WI38 (cell line): ENCODE results near the gene YBX1.

Experiments used
- H3K4me3 ChIP-seq: 2 replicates; pipeline ENCODE4 v1.5.1; 2011; ENCODE audit warnings: low read depth, mild to moderate bottlenecking, control low read depth, low read length
- TF ChIP-seq, protein P1 (sequence below): IDR thresholded peaks from 2 replicates; pipeline ENCODE4 v1.5.1; 2012; ENCODE audit warnings: low read depth, mild to moderate bottlenecking, control low read depth, low read length

The YBX1 gene

DNA sequence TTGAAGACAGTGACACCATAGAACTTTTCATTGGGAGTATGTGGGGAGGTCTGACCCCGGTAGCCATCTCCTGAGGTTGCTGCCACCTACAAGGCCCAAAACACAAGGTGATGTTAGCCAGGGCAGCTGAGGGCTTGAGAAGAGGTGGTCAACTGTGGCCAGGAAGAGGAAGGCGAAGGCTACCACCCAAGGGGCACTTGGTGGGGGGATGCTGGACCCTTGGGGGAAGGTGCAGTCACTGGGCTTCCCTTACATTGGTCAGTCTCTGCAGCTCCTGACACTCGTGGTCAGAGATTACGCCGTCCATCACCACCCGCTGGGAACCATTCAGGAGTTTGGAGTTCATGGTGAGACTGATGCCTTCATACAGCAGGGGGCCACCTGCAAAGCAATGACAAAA, 70.1 kb downstream of the YBX1 start:
- H3K4me3 ChIP-seq, result no peak overlapping the region
- TF ChIP-seq, protein P1, sequence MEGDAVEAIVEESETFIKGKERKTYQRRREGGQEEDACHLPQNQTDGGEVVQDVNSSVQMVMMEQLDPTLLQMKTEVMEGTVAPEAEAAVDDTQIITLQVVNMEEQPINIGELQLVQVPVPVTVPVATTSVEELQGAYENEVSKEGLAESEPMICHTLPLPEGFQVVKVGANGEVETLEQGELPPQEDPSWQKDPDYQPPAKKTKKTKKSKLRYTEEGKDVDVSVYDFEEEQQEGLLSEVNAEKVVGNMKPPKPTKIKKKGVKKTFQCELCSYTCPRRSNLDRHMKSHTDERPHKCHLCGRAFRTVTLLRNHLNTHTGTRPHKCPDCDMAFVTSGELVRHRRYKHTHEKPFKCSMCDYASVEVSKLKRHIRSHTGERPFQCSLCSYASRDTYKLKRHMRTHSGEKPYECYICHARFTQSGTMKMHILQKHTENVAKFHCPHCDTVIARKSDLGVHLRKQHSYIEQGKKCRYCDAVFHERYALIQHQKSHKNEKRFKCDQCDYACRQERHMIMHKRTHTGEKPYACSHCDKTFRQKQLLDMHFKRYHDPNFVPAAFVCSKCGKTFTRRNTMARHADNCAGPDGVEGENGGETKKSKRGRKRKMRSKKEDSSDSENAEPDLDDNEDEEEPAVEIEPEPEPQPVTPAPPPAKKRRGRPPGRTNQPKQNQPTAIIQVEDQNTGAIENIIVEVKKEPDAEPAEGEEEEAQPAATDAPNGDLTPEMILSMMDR, result no peak

DNA sequence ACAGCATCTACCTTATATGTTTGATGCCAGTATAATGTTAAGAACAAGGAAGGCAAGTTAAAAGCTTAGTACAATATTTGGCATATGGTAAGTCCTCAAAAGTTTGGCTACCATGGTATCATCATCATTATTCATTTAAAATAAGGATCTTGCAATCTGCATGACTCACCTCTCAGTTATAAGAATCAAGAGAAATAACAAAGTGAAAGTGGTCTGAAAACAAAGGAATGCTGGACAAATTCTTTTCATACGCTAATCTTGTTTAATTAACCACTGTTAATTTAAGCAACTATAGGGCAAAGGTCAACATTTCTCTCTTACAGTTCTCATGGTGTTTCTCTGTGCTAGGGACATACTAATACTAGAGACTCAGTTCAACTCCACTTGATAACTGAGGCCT, 70.9 kb downstream of the YBX1 start:
- no peak overlapping the region for H3K4me3 ChIP-seq
- TF ChIP-seq, protein P1, result no peak
